SU-DHL-6 (cell line): Measurements from ENCODE around the gene ECE2.
"Not testable (repeated sequence)": the region's sequence is repeated elsewhere in the genome, so short reads cannot be mapped to it uniquely, and the experiment has no call there.

ENCODE experiments used
- CTCF ChIP-seq: fragments of 200-600 bp; sonication (generic); IDR thresholded peaks from one replicate; pipeline ENCODE4 v1.5.1; 2017; ENCODE audit warnings: antibody characterized with exemption, mild to moderate bottlenecking, low read length, moderate library complexity; ENCODE audit not compliant: insufficient read depth, poor library complexity, severe bottlenecking
- EZH2phosphoT487 ChIP-seq: fragments of 200-600 bp; sonication (generic), shearing (Covaris generic); conservative IDR thresholded peaks from 2 replicates; pipeline ENCODE4 v1.6.1; 2018; ENCODE audit warnings: mild to moderate bottlenecking, antibody characterized with exemption, low read length, moderate library complexity, mixed read lengths

GRCh38 chr3:184267249-184267648 is 8.6 kb upstream of the ECE2 start:
- not testable (repeated sequence) for TF ChIP-seq CTCF, EZH2phosphoT487
